Mucosa of descending colon (tissue), 3 donors: ENCODE results near the gene UCK2. TPM values are rescaled to one million over a fixed set of nuclear protein-coding genes. Genes with fewer than 3 reads are reported as not detected.
A peak's percentile ranks its signal among the peaks of the same experiment; 100 is the strongest.

ENCODE experiments used
- ATAC-seq: fragments of 200-7000 bp; cut with Tn5 transposase; one replicate; pipeline ENCODE4 v1.9.1; 2020; ENCODE audit warnings: mild to moderate bottlenecking, moderate library complexity
- DNase-seq, 3 donors: peaks; one replicate each; pipeline ENCODE4 v3.0.0-alpha.2; 2020
- H3K36me3 ChIP-seq: fragments of 200-600 bp; one replicate; pipeline ENCODE4 v1.8.0; 2021; ENCODE audit warnings: low read depth, mild to moderate bottlenecking
- H3K4me1 ChIP-seq: fragments of 200-600 bp; one replicate; pipeline ENCODE4 v1.8.0; 2021; ENCODE audit warnings: low read depth, mild to moderate bottlenecking
- H3K4me3 ChIP-seq: fragments of 200-600 bp; one replicate; pipeline ENCODE4 v1.8.0; 2021; ENCODE audit warnings: mild to moderate bottlenecking
- H3K9me3 ChIP-seq: fragments of 200-600 bp; one replicate; pipeline ENCODE4 v1.8.0; 2021; ENCODE audit warnings: mild to moderate bottlenecking
- CTCF ChIP-seq: fragments of 200-600 bp; IDR thresholded peaks from one replicate; pipeline ENCODE4 v1.8.0; 2022; ENCODE audit warnings: antibody characterized with exemption, mild to moderate bottlenecking
- intact Hi-C, 2 donors: fragments of 100-400 bp; cut with DNase I in 1 of 2; cut with micrococcal nuclease in 1 of 2; formaldehyde crosslinking; loops; one replicate each; pipeline versions ENCODE4 v1.11.0 to v1.11.1; 2022; cut with DNase I, micrococcal nuclease
- total RNA-seq, 3 donors: library from RNA; stranded (reverse); fragmentation: NEBNext Ultra II Directional in 2 of 3; extraction: Animal tissue kit (Norgen Biotek cat#: 25700) in 2 of 3; gene quantifications; one replicate each; pipeline versions ENCODE4 v1.2.1 to v1.2.4, GENCODE V29; 2021 to 2023
- donor health status: DM: no; HTN: no; CAD: no; lungs with moderate emphysema.
- donor health status: DM: no; HTN: no; CAD: no.
- donor health status: DM: no; HTN: yes; CAD: no.

UCK2 gene
- total RNA-seq, 3 donors from 2014 or later = 41.6 to 86.5 (median 51.8) TPM

- intact Hi-C loops = no loop called here
- H3K36me3 ChIP-seq = no peaks in the 10 kb centered on the region
- H3K4me3 ChIP-seq = no peak overlapping the region
- ATAC-seq (no peak), DNase-seq (no peak)
- no peaks in the 10 kb centered on the region for H3K9me3 ChIP-seq
- peaks cover 46% of the 10 kb centered on the region for H3K4me1 ChIP-seq
- TF ChIP-seq CTCF = no peak
Measured at GRCh38 chr1:165853528-165854075, 26.2 kb downstream of the UCK2 start.

- Histone ChIP-seq H3K4me3 (no peak overlapping the region), H3K36me3 (no peaks in the 10 kb centered on the region), H3K4me1 (peaks cover 47% of the 10 kb centered on the region), H3K9me3 (no peaks in the 10 kb centered on the region)
- ATAC-seq (peak; percentile 42), DNase-seq (no peak)
- intact Hi-C loops = no loop called here
- no peak for TF ChIP-seq CTCF
Measured at GRCh38 chr1:165854101-165854845, 26.9 kb downstream of the UCK2 start.

- no peak for DNase-seq
- peaks cover 49% of the 10 kb centered on the region for H3K4me1 ChIP-seq
- TF ChIP-seq CTCF = no peak
- no peaks in the 10 kb centered on the region for H3K9me3 ChIP-seq
- H3K36me3 ChIP-seq = no peaks in the 10 kb centered on the region
- no peak overlapping the region for H3K4me3 ChIP-seq
- ATAC-seq = no peak
- intact Hi-C loops = no loop called here
Measured at GRCh38 chr1:165855010-165855838, 27.8 kb downstream of the UCK2 start.

GRCh38 chr1:165856021-165856420 is 28.6 kb downstream of the UCK2 start:
- DNase-seq (no peak), ATAC-seq (no peak)
- intact Hi-C loops = no loop called here
- Histone ChIP-seq H3K4me1 (peaks cover 52% of the 10 kb centered on the region), H3K36me3 (no peaks in the 10 kb centered on the region), H3K4me3 (no peak overlapping the region), H3K9me3 (no peaks in the 10 kb centered on the region)
- no peak for TF ChIP-seq CTCF

GRCh38 chr1:165856606-165857005 is 29.2 kb downstream of the UCK2 start:
- no peak for TF ChIP-seq CTCF
- ATAC-seq (no peak), DNase-seq (no peak)
- intact Hi-C loops = no loop called here
- Histone ChIP-seq H3K4me3 (no peak overlapping the region), H3K4me1 (peaks cover 53% of the 10 kb centered on the region), H3K36me3 (no peaks in the 10 kb centered on the region), H3K9me3 (no peaks in the 10 kb centered on the region)
